GM23338 (cell line): ENCODE results near the gene TPSB2. TPM values are rescaled to one million over a fixed set of nuclear protein-coding genes. Genes with fewer than 3 reads are reported as not detected.
"Not testable (repeated sequence)": the region's sequence is repeated elsewhere in the genome, so short reads cannot be mapped to it uniquely, and the experiment has no call there.

ENCODE experiments used
- ATAC-seq: fragments of 200-7000 bp; cut with Tn5 transposase; 3 replicates; pipeline ENCODE4 v1.9.1; 2020
- DNase-seq: peaks from one replicate; pipeline ENCODE4 v3.0.0-alpha.2; 2015; ENCODE audit warnings: low spot score
- H2AFZ ChIP-seq: fragments of 200-600 bp; sonication (generic); 2 replicates; pipeline ENCODE4 v1.8.0; 2016; ENCODE audit warnings: antibody characterized with exemption, mild to moderate bottlenecking, moderate library complexity
- H3F3A ChIP-seq: fragments of 200-600 bp; sonication (generic); replicated peaks from 2 replicates; pipeline ENCODE4 v1.8.0; 2017; ENCODE audit warnings: antibody characterized with exemption, mixed run types, low read depth
- H3K27ac ChIP-seq: fragments of 200-600 bp; sonication (generic); 2 replicates; pipeline ENCODE4 v1.6.1; 2016; ENCODE audit warnings: low read depth
- H3K27me3 ChIP-seq: fragments of 200-600 bp; sonication (generic); 2 replicates; pipeline ENCODE4 v1.8.0; 2016; ENCODE audit warnings: mild to moderate bottlenecking, mixed run types, moderate library complexity; ENCODE audit not compliant: insufficient read depth
- H3K36me3 ChIP-seq: fragments of 200-600 bp; sonication (generic); 2 replicates; pipeline ENCODE4 v1.8.0; 2016; ENCODE audit warnings: mild to moderate bottlenecking; ENCODE audit not compliant: insufficient read depth
- H3K4me1 ChIP-seq: fragments of 200-600 bp; sonication (generic); 2 replicates; pipeline ENCODE4 v1.8.0; 2016; ENCODE audit warnings: mild to moderate bottlenecking, moderate library complexity; ENCODE audit not compliant: insufficient read depth
- H3K4me2 ChIP-seq: fragments of 200-600 bp; sonication (generic); 2 replicates; pipeline ENCODE4 v1.7.1; 2017; ENCODE audit warnings: mixed run types
- H3K4me3 ChIP-seq: fragments of 200-600 bp; sonication (generic); 2 replicates; pipeline ENCODE4 v1.6.1; 2016; ENCODE audit warnings: mixed run types
- H3K79me2 ChIP-seq: fragments of 200-600 bp; sonication (generic); replicated peaks from 2 replicates; pipeline ENCODE4 v1.8.0; 2017; ENCODE audit warnings: mild to moderate bottlenecking; ENCODE audit not compliant: insufficient read depth
- H3K9me2 ChIP-seq: fragments of 200-600 bp; sonication (generic); 2 replicates; pipeline ENCODE4 v1.8.0; 2017; ENCODE audit not compliant: insufficient read depth
- H4K20me1 ChIP-seq: fragments of 200-600 bp; sonication (generic); replicated peaks from 2 replicates; pipeline ENCODE4 v1.8.0; 2017; ENCODE audit warnings: mild to moderate bottlenecking; ENCODE audit not compliant: insufficient read depth
- H3K27ac Mint-ChIP-seq: 2 replicates; pipeline ENCODE4 v1.8.0; 2020; ENCODE audit warnings: inconsistent platforms, mild to moderate bottlenecking, moderate library complexity, mixed read lengths
- H3K27me3 Mint-ChIP-seq: 3 replicates; pipeline ENCODE4 v1.8.0; 2022; ENCODE audit warnings: low read depth, mild to moderate bottlenecking, moderate library complexity, mixed read lengths, inconsistent platforms; ENCODE audit not compliant: insufficient read depth, poor library complexity
- H3K36me3 Mint-ChIP-seq: 3 replicates; pipeline ENCODE4 v1.8.0; 2021; ENCODE audit warnings: low read depth, mild to moderate bottlenecking, inconsistent platforms, moderate library complexity, mixed read lengths
- H3K4me1 Mint-ChIP-seq: 3 replicates; pipeline ENCODE4 v1.8.0; 2020; ENCODE audit warnings: mild to moderate bottlenecking, inconsistent platforms, mixed read lengths
- H3K4me3 Mint-ChIP-seq: 3 replicates; pipeline ENCODE4 v1.8.0; 2021; ENCODE audit warnings: moderate library complexity, mild to moderate bottlenecking, inconsistent platforms, mixed read lengths
- H3K9me3 Mint-ChIP-seq: 3 replicates; pipeline ENCODE4 v1.8.0; 2020; ENCODE audit warnings: moderate library complexity, mild to moderate bottlenecking, inconsistent platforms, mixed read lengths
- CTCF ChIP-seq, 2 experiments: fragments of 200-600 bp in 1 of 2; sonication (generic) in 1 of 2; conservative IDR thresholded peaks; 2 replicates each; pipeline versions ENCODE4 v1.5.1 to v1.6.1; 2016 to 2017; ENCODE audit warnings: antibody characterized with exemption in 2 of 2, low read depth in 2 of 2, mild to moderate bottlenecking in 2 of 2, moderate library complexity in 1 of 2
- JUNB ChIP-seq: IDR thresholded peaks from one replicate; pipeline ENCODE4 v1.6.1; 2016; ENCODE audit warnings: antibody characterized with exemption; ENCODE audit not compliant: unreplicated experiment
- STAT1 ChIP-seq: IDR thresholded peaks from one replicate; pipeline ENCODE4 v1.6.1; 2016; ENCODE audit warnings: antibody characterized with exemption; ENCODE audit not compliant: unreplicated experiment
- ZNF462 ChIP-seq: fragments of 250-450 bp; sonication (Bioruptor Pico); IDR thresholded peaks from 2 replicates; pipeline ENCODE4 v1.5.0; 2020; ENCODE audit warnings: mild to moderate bottlenecking, moderate library complexity
- polyA plus RNA-seq: library from polyadenylated mRNA; unstranded; fragments of >200 nt; fragmentation: Nextera tagmentation; extraction: Ambion mirVana; gene quantifications from 2 replicates; pipeline ENCODE4 v1.2.1, GENCODE V29; 2016
- total RNA-seq: library from RNA; depleted of rRNA; stranded (reverse); fragments of >200 nt; shearing (Covaris generic); gene quantifications from 2 replicates; pipeline ENCODE4 v1.2.3, GENCODE V29; 2014

TPSB2 gene
- total and polyA plus RNA-seq, 2 experiments from 2014 or later: 0.23 TPM; not detected in 1

DNA sequence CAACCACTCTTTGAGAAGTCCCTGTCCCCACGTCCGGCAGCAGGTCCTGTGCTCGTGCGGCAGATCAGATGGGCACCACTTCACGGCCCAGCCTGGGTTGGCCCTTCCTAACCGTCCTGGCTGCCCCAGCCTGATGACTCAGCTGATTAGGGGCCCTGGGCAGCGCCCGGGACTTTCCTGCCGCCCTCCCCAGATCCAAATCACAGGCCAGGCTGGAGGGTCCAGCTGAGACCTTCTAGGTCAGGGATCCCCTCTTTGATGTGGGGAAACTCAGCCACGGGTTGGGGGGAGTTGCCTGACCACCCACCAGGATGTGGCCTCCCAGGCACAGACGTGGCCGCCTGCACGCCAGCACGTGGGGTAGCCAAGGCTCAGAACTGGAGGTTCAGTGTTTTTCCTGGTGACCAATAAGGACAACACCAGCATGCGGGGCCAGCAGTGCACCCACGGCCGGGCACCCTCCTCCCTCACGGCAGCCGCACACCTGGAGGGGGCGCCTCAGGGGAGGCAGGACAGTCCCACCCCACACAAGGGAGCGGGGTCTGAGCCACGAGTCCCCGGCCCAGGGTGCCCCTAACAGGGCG, 4.2 kb downstream of the TPSB2 start:
- H3K27ac ChIP-seq, H2AFZ ChIP-seq, DNase-seq, H3F3A ChIP-seq, H4K20me1 ChIP-seq, H3K79me2 ChIP-seq, H3K9me3 Mint-ChIP-seq, H3K4me1 Mint-ChIP-seq, H3K4me1 ChIP-seq, H3K36me3 ChIP-seq, H3K36me3 Mint-ChIP-seq, H3K9me2 ChIP-seq, H3K4me2 ChIP-seq, H3K4me3 Mint-ChIP-seq, H3K27me3 ChIP-seq, H3K4me3 ChIP-seq, H3K27ac Mint-ChIP-seq: not testable (repeated sequence)
- H3K27me3 Mint-ChIP-seq: peaks cover 27% of the 10 kb centered on the region
- peak; percentile 13 for ATAC-seq
- 0 out of 4 replicates have a peak, but pooled peaks of 1 of the 2 experiments have one; percentile 1 for TF ChIP-seq CTCF (conservative IDR thresholded peaks at IDR 0.05; ENCODE audit: low read depth in 2 of 2)

DNA sequence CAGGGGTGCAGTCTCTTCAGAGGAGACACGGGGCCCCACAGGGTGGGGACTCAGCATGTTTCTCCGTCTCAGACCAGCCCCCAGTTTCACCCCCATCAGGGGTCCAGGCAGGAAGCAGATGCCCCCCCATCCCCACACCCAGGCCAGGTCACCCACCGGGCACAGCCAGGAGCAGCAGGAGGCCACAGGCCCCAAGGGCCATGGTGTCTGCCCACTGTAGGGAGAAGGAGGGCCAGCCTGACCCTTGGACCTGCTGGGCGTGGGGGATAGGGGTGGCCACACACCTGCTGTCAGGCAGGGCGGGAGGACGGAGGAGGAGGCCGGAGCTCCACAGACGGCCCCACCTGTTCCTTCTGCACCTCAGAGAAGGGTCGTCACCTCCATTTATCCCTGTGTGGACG, 4.9 kb downstream of the TPSB2 start, which contains the start of gene TPSG1:
Gene TPSG1 (minus strand): TSS at position 218 of the 401 bp plus-strand sequence. CDS start 16 bp downstream, at position 202.
- Histone ChIP-seq H3K27me3 (no peaks in the 10 kb centered on the region), H2AFZ (no peak within 1 kb of the TSS), H4K20me1 (no peaks in the 10 kb centered on the region; the same call in 1 of the 2 replicates), H3K4me1 (no peaks in the 10 kb centered on the region), H3K36me3 (no peaks in the 10 kb centered on the region), H3K79me2 (no peaks in the 10 kb centered on the region), H3K9me2 (no peaks in the 10 kb centered on the region), H3K27ac (no peak within 1 kb of the TSS), H3K4me2 (no peak within 1 kb of the TSS), H3F3A (no peaks in the 10 kb centered on the region), H3K4me3 (no peak within 1 kb of the TSS)
- no peak for TF ChIP-seq ZNF462 (CRISPR knock-in tag)
- no peak for TF ChIP-seq JUNB
- no peak for TF ChIP-seq STAT1
- Mint-ChIP-seq H3K27ac (no peak within 1 kb of the TSS), H3K4me1 (no peaks in the 10 kb centered on the region), H3K27me3 (peaks cover 23% of the 10 kb centered on the region), H3K9me3 (no peaks in the 10 kb centered on the region), H3K36me3 (no peaks in the 10 kb centered on the region; the same call in 2 of the 3 replicates), H3K4me3 (no peak within 1 kb of the TSS)
- ATAC-seq (no peak), DNase-seq (no peak)
